Measurements from ENCODE around the gene SH2D5. TPM values are rescaled to one million over a fixed set of nuclear protein-coding genes. Genes with fewer than 3 reads are reported as not detected.

The SH2D5 gene
- total and polyA plus RNA-seq, 4 donors = 1.5 to 8.7 (median 5.1) TPM

DNA sequence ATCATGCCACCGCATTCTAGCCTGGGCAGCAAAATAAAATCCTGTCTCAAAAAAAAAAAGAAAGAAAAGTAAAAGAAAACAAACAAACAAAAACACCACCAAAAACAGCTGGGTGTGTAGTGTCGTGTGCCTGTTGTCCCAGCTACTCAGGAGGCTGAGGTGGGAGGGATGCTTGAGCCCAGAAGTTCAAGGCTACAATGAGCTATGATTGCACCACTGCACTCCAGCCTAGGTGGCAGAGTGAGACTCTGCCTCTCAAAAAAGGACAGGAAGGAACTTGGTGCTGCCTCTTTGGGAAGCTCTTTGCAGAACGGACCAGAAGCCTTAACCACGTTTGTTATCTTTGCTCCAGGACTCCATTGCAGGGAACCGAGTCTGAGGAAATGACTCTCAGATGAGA is 25.7 kb downstream of the SH2D5 start:
- Histone ChIP-seq H3K27ac (ENCODE audit: low read depth, low read length) (no peak overlapping the region), H3K4me1 (ENCODE audit: control insufficient read depth, insufficient read depth, low read length) (peaks cover 28% of the 10 kb centered on the region), H3K27me3 (ENCODE audit: control insufficient read depth, insufficient read depth, low read length) (no peaks in the 10 kb centered on the region), H3K36me3 (ENCODE audit: control insufficient read depth, insufficient read depth, low read length) (peaks cover 31% of the 10 kb centered on the region), H3K4me3 (ENCODE audit: low read depth, low read length) (no peak overlapping the region), H3K9me3 (ENCODE audit: control insufficient read depth, insufficient read depth, low read length) (no peaks in the 10 kb centered on the region)
- WGBS (ENCODE audit: insufficient coverage) = 56% methylated on average over 3 of the region's 5 CpGs
- DNase-seq (ENCODE audit: low read depth in 4 of 6, low spot score in 6 of 6) = no peak

DNA sequence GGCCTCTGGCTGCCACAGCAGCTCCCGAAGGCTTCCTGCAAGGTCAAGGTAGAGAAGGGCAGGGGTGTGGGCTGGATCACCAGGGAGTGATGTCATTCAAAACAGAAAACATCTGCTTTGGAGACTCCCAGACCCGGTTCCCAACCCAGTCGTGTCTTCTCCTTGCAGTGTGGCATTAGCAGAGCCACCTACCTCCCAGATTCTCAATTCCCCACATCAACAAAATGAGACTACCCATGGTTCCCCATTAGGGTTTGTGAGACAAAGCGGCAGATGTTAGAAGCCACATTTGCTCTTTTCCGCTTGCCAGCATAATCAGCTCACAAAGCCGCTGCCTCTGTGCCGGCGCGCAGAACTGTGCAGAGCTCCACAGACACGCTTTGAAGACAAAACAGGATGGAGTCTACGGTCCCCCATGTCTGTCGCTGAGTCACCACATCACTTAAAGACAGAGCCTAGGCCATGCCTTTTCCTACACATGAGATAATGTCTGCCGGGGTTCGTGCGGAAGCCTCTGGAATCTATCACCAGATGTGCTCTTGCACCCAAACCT is 27.2 kb downstream of the SH2D5 start:
- Histone ChIP-seq H3K27ac (ENCODE audit: low read depth, low read length) (no peak overlapping the region), H3K9me3 (ENCODE audit: control insufficient read depth, insufficient read depth, low read length) (no peaks in the 10 kb centered on the region), H3K36me3 (ENCODE audit: control insufficient read depth, insufficient read depth, low read length) (peaks cover 35% of the 10 kb centered on the region), H3K27me3 (ENCODE audit: control insufficient read depth, insufficient read depth, low read length) (no peaks in the 10 kb centered on the region), H3K4me1 (ENCODE audit: control insufficient read depth, insufficient read depth, low read length) (peaks cover 13% of the 10 kb centered on the region), H3K4me3 (ENCODE audit: low read depth, low read length) (no peak overlapping the region)
- 50% methylated on average over 12 of the region's 15 CpGs for whole genome bisulfite sequencing (ENCODE audit: insufficient coverage)
- DNase-seq (ENCODE audit: low read depth in 4 of 6, low spot score in 6 of 6) = peak in 2 of 6 donors; percentile 44 to 85

DNA sequence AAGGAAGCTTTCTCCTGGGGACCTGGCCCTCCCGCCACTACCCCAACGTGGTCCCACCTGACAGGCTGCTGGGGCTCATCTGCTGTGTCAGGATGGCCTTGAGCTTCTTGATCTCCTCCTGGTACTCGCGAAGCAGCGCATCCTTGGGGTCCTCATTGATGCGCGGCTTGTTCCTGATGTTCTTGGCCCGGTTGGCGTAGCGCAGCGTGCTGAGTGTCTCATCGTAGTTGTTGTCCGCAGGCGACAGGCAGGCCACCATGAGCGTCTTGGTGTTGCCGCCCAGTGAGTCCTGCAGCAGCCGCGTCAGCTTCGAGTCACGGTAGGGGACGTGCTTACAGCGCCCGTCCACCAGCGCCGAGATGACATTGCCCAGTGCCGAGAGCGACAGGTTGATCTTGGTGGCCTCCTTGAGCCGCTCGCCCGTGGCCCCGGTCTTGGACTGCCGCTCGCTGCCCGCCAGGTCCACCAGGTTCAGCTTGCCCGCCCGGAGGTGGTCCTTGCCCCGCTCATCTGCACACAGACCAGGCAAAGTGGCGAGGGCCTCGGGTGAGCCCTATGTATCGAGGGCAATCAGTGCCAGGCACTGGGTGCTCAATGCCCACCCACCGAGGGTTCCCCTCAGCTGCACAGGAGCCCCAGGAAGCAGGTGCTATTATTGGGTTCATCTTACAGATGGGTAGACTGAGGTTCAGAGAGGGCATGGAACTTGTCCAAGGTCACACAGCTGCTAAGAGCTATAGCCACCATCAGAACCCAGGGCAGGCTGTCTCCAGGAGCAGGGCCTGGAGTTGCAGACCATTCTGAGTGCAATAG is 27.9 kb downstream of the SH2D5 start:
- Histone ChIP-seq H3K4me3 (ENCODE audit: low read depth, low read length) (no peak overlapping the region), H3K27me3 (ENCODE audit: control insufficient read depth, insufficient read depth, low read length) (no peaks in the 10 kb centered on the region), H3K27ac (ENCODE audit: low read depth, low read length) (no peak overlapping the region), H3K36me3 (ENCODE audit: control insufficient read depth, insufficient read depth, low read length) (peaks cover 37% of the 10 kb centered on the region), H3K4me1 (ENCODE audit: control insufficient read depth, insufficient read depth, low read length) (peaks cover 8% of the 10 kb centered on the region), H3K9me3 (ENCODE audit: control insufficient read depth, insufficient read depth, low read length) (no peaks in the 10 kb centered on the region)
- WGBS (ENCODE audit: insufficient coverage) = 97% methylated on average over 41 of the region's 41 CpGs
- DNase-seq (ENCODE audit: low read depth in 4 of 6, low spot score in 6 of 6) = no peak

DNA sequence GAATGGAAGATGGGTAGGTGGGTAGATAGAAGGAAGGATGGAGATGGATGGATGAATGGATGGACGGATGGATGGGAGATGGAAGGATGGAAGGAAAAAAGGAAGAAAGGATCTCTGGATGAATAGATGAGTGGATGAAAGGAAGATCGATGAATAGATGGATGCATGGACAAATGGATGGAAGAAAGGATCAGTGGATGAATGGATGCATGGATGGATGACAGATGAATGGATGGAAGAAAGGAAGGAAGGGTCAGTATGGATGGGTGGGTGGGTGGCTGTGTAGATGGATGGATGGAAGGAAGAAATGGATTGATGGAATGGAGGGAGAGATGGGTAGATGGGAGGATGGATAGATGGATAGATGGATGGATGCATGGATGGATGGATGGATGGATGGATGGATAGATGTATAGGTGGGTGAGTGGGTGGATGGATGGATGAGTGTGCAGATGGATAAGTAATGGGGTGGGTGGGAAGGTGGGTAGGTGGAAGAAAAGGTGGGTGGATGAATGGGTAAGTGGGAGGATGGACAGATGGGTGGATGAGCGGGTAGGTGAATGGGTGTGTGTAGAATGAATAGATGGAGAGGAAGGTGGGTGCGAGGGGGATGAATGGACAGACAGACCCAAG is 29.3 kb downstream of the SH2D5 start:
- no peak for DNase-seq (ENCODE audit: low read depth in 4 of 6, low spot score in 6 of 6)
- H3K27me3 ChIP-seq (ENCODE audit: control insufficient read depth, insufficient read depth, low read length) = no peaks in the 10 kb centered on the region
- peaks cover 8% of the 10 kb centered on the region for H3K4me1 ChIP-seq (ENCODE audit: control insufficient read depth, insufficient read depth, low read length)
- H3K36me3 ChIP-seq (ENCODE audit: control insufficient read depth, insufficient read depth, low read length) = peaks cover 34% of the 10 kb centered on the region
- no peaks in the 10 kb centered on the region for H3K9me3 ChIP-seq (ENCODE audit: control insufficient read depth, insufficient read depth, low read length)
- no peak overlapping the region for H3K4me3 ChIP-seq (ENCODE audit: low read depth, low read length)
- 83% methylated on average over 3 of the region's 4 CpGs for WGBS (ENCODE audit: insufficient coverage)
- H3K27ac ChIP-seq (ENCODE audit: low read depth, low read length) = no peak overlapping the region

DNA sequence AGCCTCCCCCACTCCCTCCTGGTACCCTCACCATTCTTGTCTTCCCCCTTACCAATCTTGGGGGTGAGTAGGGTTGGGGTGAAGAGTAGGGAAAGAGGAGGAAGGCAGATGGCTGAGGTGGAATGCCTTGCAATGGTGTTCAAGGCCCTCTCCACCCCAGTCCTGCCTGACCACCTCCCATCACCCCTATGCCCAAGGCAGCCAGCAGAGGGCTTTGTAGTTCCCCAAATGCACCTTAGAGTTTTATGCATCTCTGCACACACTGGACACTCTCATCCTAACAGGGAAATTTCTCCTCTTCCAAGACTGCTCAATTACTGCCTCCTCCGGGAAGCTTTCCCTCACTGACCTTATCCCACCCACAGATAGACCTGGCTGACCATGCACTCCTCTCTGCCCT is 30.1 kb downstream of the SH2D5 start:
- H3K4me1 ChIP-seq (ENCODE audit: control insufficient read depth, insufficient read depth, low read length) = peaks cover 15% of the 10 kb centered on the region
- DNase-seq (ENCODE audit: low read depth in 4 of 6, low spot score in 6 of 6) = no peak
- 100% methylated on average over 1 of the region's 1 CpG for WGBS (ENCODE audit: insufficient coverage)
- peaks cover 40% of the 10 kb centered on the region for H3K36me3 ChIP-seq (ENCODE audit: control insufficient read depth, insufficient read depth, low read length)
- H3K27me3 ChIP-seq (ENCODE audit: control insufficient read depth, insufficient read depth, low read length) = no peaks in the 10 kb centered on the region
- no peaks in the 10 kb centered on the region for H3K9me3 ChIP-seq (ENCODE audit: control insufficient read depth, insufficient read depth, low read length)
- H3K4me3 ChIP-seq (ENCODE audit: low read depth, low read length) = no peak overlapping the region
- H3K27ac ChIP-seq (ENCODE audit: low read depth, low read length) = no peak overlapping the region

DNA sequence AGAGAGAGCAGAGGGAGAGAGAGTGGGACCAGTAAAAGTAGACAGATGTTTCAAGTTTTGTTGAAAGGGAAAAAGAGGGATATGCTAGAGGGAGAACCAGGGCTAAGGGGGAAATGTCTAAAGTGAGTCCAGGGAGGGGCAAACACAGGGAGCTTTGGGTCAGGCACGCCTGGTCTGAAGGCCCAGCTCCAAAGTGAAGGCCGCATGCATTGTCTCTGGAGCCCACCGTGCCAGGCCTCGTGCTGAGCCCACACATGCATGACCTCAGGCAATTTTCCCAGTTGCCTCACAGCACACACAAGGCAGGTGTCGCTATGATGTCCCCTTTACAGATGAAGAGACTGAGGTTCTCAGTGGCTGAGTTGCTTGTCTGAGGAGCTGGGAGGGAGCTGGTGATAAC is 30.7 kb downstream of the SH2D5 start:
- H3K27ac ChIP-seq (ENCODE audit: low read depth, low read length) = no peak overlapping the region
- no peaks in the 10 kb centered on the region for H3K27me3 ChIP-seq (ENCODE audit: control insufficient read depth, insufficient read depth, low read length)
- H3K36me3 ChIP-seq (ENCODE audit: control insufficient read depth, insufficient read depth, low read length) = peaks cover 40% of the 10 kb centered on the region
- 91% methylated on average over 5 of the region's 5 CpGs for WGBS (ENCODE audit: insufficient coverage)
- no peak for DNase-seq (ENCODE audit: low read depth in 4 of 6, low spot score in 6 of 6)
- H3K4me1 ChIP-seq (ENCODE audit: control insufficient read depth, insufficient read depth, low read length) = peaks cover 21% of the 10 kb centered on the region
- no peaks in the 10 kb centered on the region for H3K9me3 ChIP-seq (ENCODE audit: control insufficient read depth, insufficient read depth, low read length)
- H3K4me3 ChIP-seq (ENCODE audit: low read depth, low read length) = no peak overlapping the region

DNA sequence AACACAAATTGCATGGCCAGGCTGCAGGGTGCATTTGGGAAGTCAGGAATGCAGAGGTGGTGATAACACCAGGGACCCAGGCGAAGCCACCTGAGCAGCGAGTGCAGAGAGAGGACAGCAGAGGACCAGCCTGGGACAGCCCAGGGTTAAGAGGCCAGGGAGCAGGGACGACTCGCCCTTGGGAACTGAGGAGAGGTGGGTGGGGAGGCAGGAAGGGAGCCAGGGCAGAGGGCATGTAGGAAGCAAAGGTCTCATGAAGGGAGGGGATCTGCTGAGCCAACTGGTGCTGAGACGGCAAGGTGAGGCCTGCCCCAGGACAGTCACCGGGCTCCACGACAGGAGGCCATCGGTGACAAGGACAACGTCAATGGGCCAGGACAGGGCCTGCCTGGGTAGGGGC is 31.1 kb downstream of the SH2D5 start:
- DNase-seq (ENCODE audit: low read depth in 4 of 6, low spot score in 6 of 6) = no peak
- WGBS (ENCODE audit: insufficient coverage) = 86% methylated on average over 9 of the region's 9 CpGs
- Histone ChIP-seq H3K27ac (ENCODE audit: low read depth, low read length) (no peak overlapping the region), H3K4me1 (ENCODE audit: control insufficient read depth, insufficient read depth, low read length) (peaks cover 25% of the 10 kb centered on the region), H3K36me3 (ENCODE audit: control insufficient read depth, insufficient read depth, low read length) (peaks cover 40% of the 10 kb centered on the region), H3K4me3 (ENCODE audit: low read depth, low read length) (no peak overlapping the region), H3K27me3 (ENCODE audit: control insufficient read depth, insufficient read depth, low read length) (no peaks in the 10 kb centered on the region), H3K9me3 (ENCODE audit: control insufficient read depth, insufficient read depth, low read length) (no peaks in the 10 kb centered on the region)

DNA sequence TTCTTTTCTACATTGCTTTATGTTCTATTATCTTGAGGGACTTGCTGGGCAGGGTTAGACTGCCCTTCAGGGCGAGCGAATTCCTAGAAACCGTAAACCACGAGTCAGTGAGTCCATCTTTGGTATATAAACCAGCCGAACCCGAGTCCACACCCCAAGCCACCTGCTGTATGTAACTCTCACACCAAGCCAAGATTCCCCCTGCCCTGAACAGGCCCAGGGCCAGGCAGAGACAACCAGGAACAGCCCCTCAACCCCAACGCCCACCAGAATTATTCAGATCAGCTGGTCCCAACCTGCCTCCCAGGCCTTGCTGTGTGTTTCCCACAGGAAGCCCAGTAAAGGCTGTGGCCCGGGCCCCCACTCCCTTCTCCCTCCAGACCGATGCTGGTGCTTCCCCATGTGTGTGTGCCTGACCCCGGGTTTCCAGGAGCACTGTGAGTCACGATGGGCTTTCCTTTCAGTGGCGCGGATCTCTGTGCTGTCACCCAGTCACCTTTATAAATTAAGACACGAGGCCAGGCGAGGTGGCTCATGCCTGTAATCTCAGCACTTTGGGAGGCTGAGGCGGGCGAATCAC is 31.8 kb downstream of the SH2D5 start:
- Histone ChIP-seq H3K9me3 (ENCODE audit: control insufficient read depth, insufficient read depth, low read length) (no peaks in the 10 kb centered on the region), H3K4me3 (ENCODE audit: low read depth, low read length) (no peak overlapping the region), H3K27me3 (ENCODE audit: control insufficient read depth, insufficient read depth, low read length) (no peaks in the 10 kb centered on the region), H3K36me3 (ENCODE audit: control insufficient read depth, insufficient read depth, low read length) (peaks cover 40% of the 10 kb centered on the region), H3K27ac (ENCODE audit: low read depth, low read length) (no peak overlapping the region), H3K4me1 (ENCODE audit: control insufficient read depth, insufficient read depth, low read length) (peaks cover 32% of the 10 kb centered on the region)
- 87% methylated on average over 14 of the region's 17 CpGs for WGBS (ENCODE audit: insufficient coverage)
- DNase-seq (ENCODE audit: low read depth in 4 of 6, low spot score in 6 of 6) = no peak

DNA sequence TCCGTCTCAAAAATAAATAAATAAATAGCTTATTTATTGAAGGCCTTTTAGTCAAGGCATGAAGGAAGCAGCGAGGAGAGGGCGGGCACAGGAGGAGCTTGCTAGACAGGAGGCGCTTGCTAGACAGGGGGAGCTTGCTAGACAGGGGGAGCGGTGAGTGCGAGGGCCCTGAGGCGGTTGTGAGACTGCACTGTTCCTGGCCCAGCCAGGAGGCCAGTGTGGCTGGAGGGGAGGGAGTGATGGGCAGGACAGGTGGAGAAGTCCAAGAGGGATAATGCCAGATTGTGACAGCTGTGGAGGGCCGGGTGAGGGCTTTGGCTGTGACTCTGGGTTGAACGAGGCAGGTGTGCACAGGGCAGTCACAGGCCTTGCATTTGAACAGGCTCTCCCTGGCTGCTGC is 32.9 kb downstream of the SH2D5 start:
- WGBS (ENCODE audit: insufficient coverage) = 82% methylated on average over 8 of the region's 9 CpGs
- no peak overlapping the region for H3K27ac ChIP-seq (ENCODE audit: low read depth, low read length)

More for the DNA sequence above, 32.9 kb downstream of the SH2D5 start:
- Histone ChIP-seq H3K27me3 (ENCODE audit: control insufficient read depth, insufficient read depth, low read length) (no peaks in the 10 kb centered on the region), H3K4me1 (ENCODE audit: control insufficient read depth, insufficient read depth, low read length) (peaks cover 24% of the 10 kb centered on the region), H3K36me3 (ENCODE audit: control insufficient read depth, insufficient read depth, low read length) (peaks cover 36% of the 10 kb centered on the region), H3K4me3 (ENCODE audit: low read depth, low read length) (no peak overlapping the region), H3K9me3 (ENCODE audit: control insufficient read depth, insufficient read depth, low read length) (no peaks in the 10 kb centered on the region)
- no peak for DNase-seq (ENCODE audit: low read depth in 4 of 6, low spot score in 6 of 6)
